H9 (cell line): ENCODE measurements around the gene COA5. TPM values are rescaled to one million over a fixed set of nuclear protein-coding genes. Genes with fewer than 3 reads are reported as not detected.

ENCODE experiments used
- DNase-seq: peaks from one replicate; pipeline ENCODE4 v3.0.0-alpha.2; 2017
- H2AFZ ChIP-seq: one replicate; pipeline ENCODE4 v1.6.1; 2013; ENCODE audit warnings: mild to moderate bottlenecking, low read length, control low read depth, moderate library complexity
- H2AK5ac ChIP-seq: 2 replicates; pipeline ENCODE4 v1.6.1; 2013; ENCODE audit warnings: low read length, control low read depth, mixed read lengths; ENCODE audit not compliant: insufficient read length
- H2BK120ac ChIP-seq: one replicate; pipeline ENCODE4 v1.6.1; 2013; ENCODE audit warnings: low read depth, mild to moderate bottlenecking, low read length, control low read depth, inconsistent platforms; ENCODE audit not compliant: poor library complexity, severe bottlenecking
- H2BK12ac ChIP-seq: 2 replicates; pipeline ENCODE4 v1.6.1; 2013; ENCODE audit warnings: low read length, control low read depth, mixed read lengths, low read depth; ENCODE audit not compliant: insufficient read length
- H2BK15ac ChIP-seq: 2 replicates; pipeline ENCODE4 v1.6.1; 2013; ENCODE audit warnings: low read depth, low read length, control low read depth
- H2BK20ac ChIP-seq: one replicate; pipeline ENCODE4 v1.6.1; 2013; ENCODE audit warnings: low read depth, mild to moderate bottlenecking, low read length, control low read depth, inconsistent platforms; ENCODE audit not compliant: poor library complexity, severe bottlenecking
- H2BK5ac ChIP-seq: 2 replicates; pipeline ENCODE4 v1.6.1; 2013; ENCODE audit warnings: low read length, control low read depth, mixed read lengths; ENCODE audit not compliant: insufficient read length
- H3K14ac ChIP-seq: 2 replicates; pipeline ENCODE4 v1.6.1; 2013; ENCODE audit warnings: low read length, control low read depth; ENCODE audit not compliant: insufficient read depth
- H3K18ac ChIP-seq: 2 replicates; pipeline ENCODE4 v1.6.1; 2013; ENCODE audit warnings: low read depth, mild to moderate bottlenecking, mixed read lengths, low read length, control low read depth; ENCODE audit not compliant: insufficient read length
- H3K23ac ChIP-seq: 2 replicates; pipeline ENCODE4 v1.6.1; 2013; ENCODE audit warnings: low read length, control low read depth, mixed read lengths, low read depth; ENCODE audit not compliant: insufficient read length
- H3K23me2 ChIP-seq: 2 replicates; pipeline ENCODE4 v1.6.1; 2013; ENCODE audit warnings: low read depth, mild to moderate bottlenecking, mixed read lengths, low read length, control low read depth; ENCODE audit not compliant: insufficient read length, poor library complexity, severe bottlenecking
- H3K27ac ChIP-seq: 2 replicates; pipeline ENCODE4 v1.5.1; 2013; ENCODE audit warnings: low read length, control low read depth, mixed read lengths, low read depth; ENCODE audit not compliant: insufficient read length
- H3K27me3 ChIP-seq: 2 replicates; pipeline ENCODE4 v1.6.1; 2013; ENCODE audit warnings: low read length, control low read depth, inconsistent platforms; ENCODE audit not compliant: insufficient read depth
- H3K4ac ChIP-seq: 2 replicates; pipeline ENCODE4 v1.6.1; 2013; ENCODE audit warnings: low read depth, mild to moderate bottlenecking, control low read depth, inconsistent platforms, low read length, moderate library complexity
- H3K4me1 ChIP-seq: 2 replicates; pipeline ENCODE4 v1.6.1; 2013; ENCODE audit warnings: low read length, control low read depth, inconsistent platforms; ENCODE audit not compliant: insufficient read depth
- H3K4me2 ChIP-seq: 2 replicates; pipeline ENCODE4 v1.6.1; 2013; ENCODE audit warnings: low read length, control low read depth, mixed read lengths; ENCODE audit not compliant: insufficient read length, insufficient read depth
- H3K56ac ChIP-seq: 2 replicates; pipeline ENCODE4 v1.6.1; 2013; ENCODE audit warnings: low read depth, mild to moderate bottlenecking, mixed read lengths, low read length, control low read depth; ENCODE audit not compliant: insufficient read length
- H3K79me1 ChIP-seq: 2 replicates; pipeline ENCODE4 v1.6.1; 2013; ENCODE audit warnings: low read depth, mild to moderate bottlenecking, moderate library complexity, low read length, control low read depth, inconsistent platforms; ENCODE audit not compliant: insufficient read depth, poor library complexity, severe bottlenecking
- H3K79me2 ChIP-seq: 2 replicates; pipeline ENCODE4 v1.6.1; 2013; ENCODE audit warnings: low read length, control low read depth, inconsistent platforms; ENCODE audit not compliant: insufficient read depth
- H3K9ac ChIP-seq: 2 replicates; pipeline ENCODE4 v1.6.1; 2013; ENCODE audit warnings: low read length, control low read depth, mixed read lengths; ENCODE audit not compliant: insufficient read length; ENCODE audit errors: extremely low read depth
- H3K9me3 ChIP-seq: one replicate; pipeline ENCODE4 v1.6.1; 2013; ENCODE audit warnings: low read depth, low read length, inconsistent platforms; ENCODE audit not compliant: control insufficient read depth
- H3T11ph ChIP-seq: one replicate; pipeline ENCODE4 v1.6.1; 2013; ENCODE audit warnings: mild to moderate bottlenecking, low read length, control low read depth, inconsistent platforms
- H4K20me1 ChIP-seq: one replicate; pipeline ENCODE4 v1.6.1; 2013; ENCODE audit not compliant: control insufficient read depth, insufficient read length, insufficient read depth
- H4K5ac ChIP-seq: 2 replicates; pipeline ENCODE4 v1.6.1; 2013; ENCODE audit warnings: low read depth, mild to moderate bottlenecking, mixed read lengths, low read length, control low read depth; ENCODE audit not compliant: insufficient read length
- H4K8ac ChIP-seq: replicated peaks from 2 replicates; pipeline ENCODE4 v1.6.1; 2013; ENCODE audit warnings: low read length, control low read depth, mixed read lengths, low read depth; ENCODE audit not compliant: insufficient read length
- H4K91ac ChIP-seq: 2 replicates; pipeline ENCODE4 v1.6.1; 2013; ENCODE audit warnings: low read depth, mild to moderate bottlenecking, moderate library complexity, mixed read lengths, low read length, control low read depth; ENCODE audit not compliant: insufficient read length
- H3K27ac Mint-ChIP-seq, 3 experiments: 2 replicates in 2 of 3; 3 replicates in 1 of 3; pipeline ENCODE4 v1.8.0; 2020 to 2021; ENCODE audit warnings: mixed read lengths in 3 of 3, mild to moderate bottlenecking in 1 of 3, moderate library complexity in 1 of 3
- H3K27me3 Mint-ChIP-seq: 2 replicates; pipeline ENCODE4 v1.8.0; 2021; ENCODE audit warnings: low read depth, mild to moderate bottlenecking, moderate library complexity, mixed read lengths
- H3K36me3 Mint-ChIP-seq, 3 experiments: 2 replicates in 2 of 3; 3 replicates in 1 of 3; pipeline ENCODE4 v1.8.0; 2020 to 2021; ENCODE audit warnings: low read depth in 3 of 3, mixed read lengths in 3 of 3; ENCODE audit not compliant: insufficient read depth in 1 of 3
- H3K4me1 Mint-ChIP-seq, 2 experiments: 2 replicates each; pipeline ENCODE4 v1.8.0; 2020; ENCODE audit warnings: mixed read lengths in 2 of 2
- H3K4me3 Mint-ChIP-seq, 2 experiments: 2 replicates in 1 of 2; 3 replicates in 1 of 2; pipeline ENCODE4 v1.8.0; 2020 to 2021; ENCODE audit warnings: mild to moderate bottlenecking in 2 of 2, mixed read lengths in 2 of 2, moderate library complexity in 1 of 2
- H3K9me3 Mint-ChIP-seq, 2 experiments: 2 replicates in 1 of 2; 3 replicates in 1 of 2; pipeline ENCODE4 v1.8.0; 2020; ENCODE audit warnings: mild to moderate bottlenecking in 2 of 2, mixed read lengths in 2 of 2, moderate library complexity in 1 of 2
- CTCF ChIP-seq: fragments of 200-600 bp; sonication (generic); conservative IDR thresholded peaks from 3 replicates; pipeline ENCODE4 v1.8.0; 2021; ENCODE audit warnings: antibody characterized with exemption, mild to moderate bottlenecking
- WGBS: extraction: QIAGEN DNeasy Blood & Tissue Kit; methylation state at CpG from one replicate; pipeline ENCODE4 v1.1.7; 2013; ENCODE audit warnings: missing lambda C conversion rate, low lambda C conversion rate, mixed read lengths; ENCODE audit not compliant: insufficient read length; ENCODE audit errors: extremely low coverage; 5-methylcytosine and 5-hydroxymethylcytosine counted together
- total RNA-seq: library from RNA; stranded (reverse); gene quantifications from 2 replicates; pipeline ENCODE4 v1.2.1, GENCODE V29; 2021

COA5 gene
- total RNA-seq, 1 experiment from 2014 or later = 23.6 TPM

GRCh38 chr2:98586551-98587140 lies 21.7 kb downstream of the COA5 start:
- H3K4me3 Mint-ChIP-seq = no peak overlapping the region
- no peak overlapping the region for H2BK5ac ChIP-seq
- no peaks in the 10 kb centered on the region for H3K27me3 ChIP-seq
- no peak overlapping the region for H2AFZ ChIP-seq
- H4K8ac ChIP-seq = no peak overlapping the region
- no peak for TF ChIP-seq CTCF
- H4K5ac ChIP-seq = no peak overlapping the region
- no peaks in the 10 kb centered on the region for H3K79me2 ChIP-seq
- H3K56ac ChIP-seq = no peak overlapping the region
- no peak overlapping the region for H3K4me2 ChIP-seq
- H3K9ac ChIP-seq = no peak overlapping the region
- H3K27ac Mint-ChIP-seq = peak overlapping the region in 1 of 3 experiments; percentile 81; a peak in 1 of 7 replicates
- H3K18ac ChIP-seq = no peak overlapping the region
- H2BK12ac ChIP-seq = no peak overlapping the region
- H3K23ac ChIP-seq = no peak overlapping the region
- H3K4me1 ChIP-seq = no peaks in the 10 kb centered on the region
- no peak overlapping the region for H3T11ph ChIP-seq
- no CpG with 5 or more reads among the region's 6 CpGs for WGBS
- DNase-seq = no peak
- no peaks in the 10 kb centered on the region for H3K9me3 Mint-ChIP-seq
- H3K79me1 ChIP-seq = no peaks in the 10 kb centered on the region
- no peak overlapping the region for H2BK20ac ChIP-seq
- H4K20me1 ChIP-seq = no peaks in the 10 kb centered on the region
- H3K27ac ChIP-seq = no peak overlapping the region
- no peaks in the 10 kb centered on the region for H3K23me2 ChIP-seq
- H3K36me3 Mint-ChIP-seq = peaks cover 0 to 46% (median 18%) of the 10 kb centered on the region in 3 experiments; a peak in 5 of 7 replicates
- no peak overlapping the region for H3K14ac ChIP-seq
- H4K91ac ChIP-seq = no peak overlapping the region
- H2AK5ac ChIP-seq = no peak overlapping the region
- H2BK15ac ChIP-seq = no peak overlapping the region
- no peak overlapping the region for H3K4ac ChIP-seq
- H3K9me3 ChIP-seq = no peaks in the 10 kb centered on the region
- no peaks in the 10 kb centered on the region for H3K27me3 Mint-ChIP-seq
- no peak overlapping the region for H2BK120ac ChIP-seq
- H3K4me1 Mint-ChIP-seq = no peaks in the 10 kb centered on the region
